IPS DF 4.7 (cell line): ENCODE measurements around the gene LRRC58.
"Not testable (repeated sequence)": the region's sequence is repeated elsewhere in the genome, so short reads cannot be mapped to it uniquely, and the experiment has no call there.

ENCODE experiments used
- DNase-seq: peaks from one replicate; pipeline ENCODE4 v3.0.0-alpha.2; 2013; ENCODE audit warnings: low spot score; ENCODE audit errors: extremely low read depth

LRRC58 gene

GRCh38 chr3:120341658-120342346 is 7.4 kb downstream of the LRRC58 start:
- no peak for DNase-seq

GRCh38 chr3:120339362-120339761 is 9.8 kb downstream of the LRRC58 start:
- no peak for DNase-seq

GRCh38 chr3:120338517-120338916 is 10.6 kb downstream of the LRRC58 start:
- no peak for DNase-seq

DNA sequence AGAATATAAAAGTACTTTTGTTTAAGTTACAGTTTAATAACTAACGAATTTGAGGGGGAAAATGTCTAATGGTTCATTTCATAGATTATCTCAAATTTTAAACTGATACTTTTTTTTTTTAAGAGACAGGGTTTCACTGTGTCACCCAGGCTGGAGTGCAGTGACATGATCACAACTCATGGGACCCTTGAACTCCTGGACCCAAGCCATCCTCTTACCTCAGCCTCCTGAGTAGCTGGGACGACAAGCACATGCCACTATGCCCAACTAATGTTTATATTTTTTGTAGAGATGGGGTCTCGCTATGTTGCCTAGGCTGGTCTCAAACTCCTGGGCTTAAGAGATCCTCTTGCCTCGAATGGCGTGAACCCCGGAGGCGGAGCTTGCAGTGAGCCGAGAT is 16.5 kb downstream of the LRRC58 start:
- no peak for DNase-seq

- DNase-seq, result no peak
Measured at GRCh38 chr3:120331076-120331475, 18.1 kb downstream of the LRRC58 start.

DNA sequence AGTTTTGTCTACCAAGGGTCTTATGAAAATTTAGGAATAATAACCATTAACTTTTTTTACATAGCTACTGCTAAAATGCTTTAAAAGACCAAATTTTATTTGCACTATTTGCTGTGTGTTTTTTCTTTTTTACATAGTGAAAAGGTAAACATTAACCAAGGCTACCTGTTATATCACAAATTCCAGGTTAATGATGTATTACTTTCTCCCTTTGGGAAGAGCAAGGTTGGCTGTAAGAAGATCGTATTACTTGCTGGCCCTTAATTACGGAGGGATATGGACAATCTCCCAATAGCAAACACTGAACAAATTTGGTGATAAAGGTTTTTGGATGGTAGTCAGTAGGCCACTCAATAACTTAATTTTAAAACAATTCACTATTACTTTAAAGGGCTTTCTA is 22.4 kb downstream of the LRRC58 start:
- no peak for DNase-seq

GRCh38 chr3:120324190-120324589 is 25.0 kb downstream of the LRRC58 start:
- no peak for DNase-seq

- not testable (repeated sequence) for DNase-seq
Measured at GRCh38 chr3:120323761-120324160, 25.4 kb downstream of the LRRC58 start.

GRCh38 chr3:120311863-120312794 is 37.0 kb downstream of the LRRC58 start:
- DNase-seq, result no peak

DNA sequence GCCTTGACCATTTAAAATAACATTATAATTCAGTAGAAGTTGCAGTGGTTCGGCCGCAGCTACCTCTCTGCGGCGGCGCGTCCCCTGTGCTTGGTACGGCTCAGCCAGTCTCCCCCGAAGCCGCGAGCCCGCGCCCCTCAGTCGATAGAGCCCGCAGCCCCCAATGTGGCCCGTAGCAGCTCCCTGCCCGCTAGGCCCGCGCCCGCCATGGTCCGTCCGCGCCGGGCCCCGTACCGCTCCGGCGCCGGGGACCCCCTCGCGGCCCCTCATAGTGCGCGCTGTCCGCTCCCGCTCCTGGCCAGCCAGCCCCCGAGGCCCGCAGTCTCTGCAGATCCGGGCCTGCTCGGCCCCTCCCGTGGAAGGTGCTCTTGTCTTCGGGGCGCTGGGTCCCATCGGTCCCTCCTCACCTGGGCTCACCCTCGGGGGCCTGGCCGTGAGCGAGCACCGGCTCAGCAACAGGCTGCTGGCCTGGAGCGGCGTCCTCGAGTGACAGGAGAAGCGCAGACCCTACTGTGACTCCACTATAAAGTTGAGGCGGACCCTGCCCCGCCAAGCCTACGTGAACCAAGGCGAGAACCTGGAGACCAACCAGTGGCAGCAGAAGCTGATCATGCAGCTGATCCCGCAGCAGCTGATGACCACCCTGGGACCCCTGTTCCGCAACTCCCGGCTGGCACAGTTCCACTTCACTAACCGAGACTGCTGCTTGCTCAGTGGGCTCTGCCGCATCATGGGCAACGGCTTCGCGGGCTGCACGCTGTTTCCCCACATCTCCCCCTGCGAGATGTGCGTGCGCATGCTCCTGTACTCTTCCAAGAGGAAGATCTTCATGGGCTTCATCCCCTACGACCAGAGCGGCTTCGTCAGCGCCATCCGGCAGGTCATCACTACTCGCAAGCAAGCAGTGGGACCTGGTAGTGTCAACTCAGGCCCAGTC is 42.4 kb downstream of the LRRC58 start:
- DNase-seq, result no peak

DNA sequence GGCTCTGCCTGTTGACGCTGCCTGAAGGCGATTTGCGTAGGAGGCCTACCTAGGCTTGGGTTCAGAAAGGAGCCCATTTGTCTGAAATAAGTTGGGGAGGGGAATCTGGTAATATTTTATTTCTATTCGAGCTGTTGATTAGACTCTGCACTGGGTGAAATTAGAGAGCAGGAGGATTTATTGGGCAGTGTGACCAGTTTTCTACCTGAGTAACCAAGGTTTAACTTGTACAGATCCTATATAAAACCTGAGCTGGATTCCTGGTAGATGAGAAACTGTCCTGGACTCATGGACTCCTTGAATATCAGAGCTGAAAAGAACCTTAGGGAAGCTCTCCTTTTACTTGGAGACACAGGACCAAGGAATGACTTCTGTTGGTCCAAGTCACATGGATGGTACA is 44.5 kb downstream of the LRRC58 start:
- no peak for DNase-seq

- no peak for DNase-seq
Measured at GRCh38 chr3:120302361-120302760, 46.8 kb downstream of the LRRC58 start.

DNA sequence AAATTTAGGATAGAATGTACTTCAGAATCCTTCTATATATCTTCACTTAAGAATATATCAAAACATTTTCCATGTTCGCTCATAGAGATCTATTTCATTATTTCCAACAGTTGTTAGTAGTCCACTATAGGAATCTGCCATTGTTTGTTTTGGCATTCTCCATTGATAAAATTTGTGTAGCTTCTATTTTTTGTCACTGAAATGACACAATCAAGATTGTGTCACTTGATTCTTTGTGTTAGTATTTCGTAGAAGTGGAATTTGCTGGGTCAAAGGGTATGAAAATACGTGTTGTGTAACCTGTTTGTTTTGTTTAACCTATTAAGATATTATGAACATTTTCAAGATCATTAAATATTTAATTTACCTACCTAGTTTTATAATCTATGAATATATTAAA is 48.2 kb downstream of the LRRC58 start:
- no peak for DNase-seq

- no peak for DNase-seq
Measured at GRCh38 chr3:120299403-120299802, 49.8 kb downstream of the LRRC58 start.

DNA sequence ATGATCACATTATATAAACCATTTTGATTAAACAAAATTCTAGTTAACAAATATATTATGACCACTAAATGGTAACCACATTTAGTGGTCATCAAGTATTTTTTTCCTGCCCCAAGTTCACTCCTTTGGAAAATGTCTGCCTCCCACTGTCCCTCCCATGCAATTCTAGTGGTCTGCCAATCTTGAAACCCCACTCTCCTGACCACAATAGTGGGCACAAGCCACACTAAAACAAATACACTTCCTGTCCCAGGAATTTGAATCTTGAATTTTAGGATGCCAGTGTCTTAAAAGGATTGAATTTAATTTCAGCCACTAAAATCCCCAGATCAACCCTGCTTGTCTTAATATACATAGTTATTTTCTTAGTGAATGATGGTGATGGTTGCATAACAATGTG is 50.2 kb downstream of the LRRC58 start:
- DNase-seq, result no peak

GRCh38 chr3:120291552-120291951 is 57.6 kb downstream of the LRRC58 start:
- DNase-seq, result not testable (repeated sequence)

DNA sequence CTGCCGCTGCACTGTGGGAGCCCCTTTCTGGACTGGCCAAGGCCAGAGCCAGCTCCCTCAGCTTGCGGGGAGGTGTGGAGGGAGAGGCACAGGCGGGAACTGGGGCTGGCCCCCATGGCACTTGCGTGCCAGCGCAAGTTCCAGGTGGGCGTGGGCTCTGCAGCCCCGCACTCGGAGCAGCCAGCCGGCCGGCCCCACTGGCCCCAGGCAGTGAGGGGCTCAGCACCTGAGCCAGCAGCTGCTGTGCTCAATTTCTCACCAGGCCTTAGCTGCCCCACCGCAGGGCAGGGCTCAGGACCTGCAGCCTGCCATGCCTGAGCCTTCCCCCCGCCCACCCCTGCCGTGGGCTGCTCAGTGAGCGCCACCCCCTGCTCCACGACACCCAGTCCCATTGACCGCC is 59.5 kb downstream of the LRRC58 start:
- DNase-seq, result no peak

GRCh38 chr3:120286465-120286864 is 62.7 kb downstream of the LRRC58 start:
- DNase-seq, result no peak

GRCh38 chr3:120285508-120285841 is 63.7 kb downstream of the LRRC58 start:
- no peak for DNase-seq

GRCh38 chr3:120284747-120285507 is 64.2 kb downstream of the LRRC58 start, which contains the start of gene GPR156:
GPR156 (minus strand) TSS chr3:120285222; CDS start chr3:120244098, 41,124 bp downstream.
- no peak for DNase-seq

- no peak for DNase-seq
Measured at GRCh38 chr3:120281261-120281660, 67.9 kb downstream of the LRRC58 start.
